DLD1 (cell line): ENCODE results near the gene FSCB.
"Not testable (repeated sequence)": the region's sequence is repeated elsewhere in the genome, so short reads cannot be mapped to it uniquely, and the experiment has no call there.

Experiments
- in situ Hi-C: cut with HindIII; loops from 2 replicates; pipeline ENCODE4 v1.10.0; 2017; ENCODE audit warnings: low sequenced_read_pairs

The FSCB gene

GRCh38 chr14:44507183-44507582, at the start of gene FSCB:
Gene FSCB, minus strand, starts transcription at chr14:44507283. Its CDS starts 296 bp downstream, at chr14:44506987.
- in situ Hi-C loops = no loop called here

DNA sequence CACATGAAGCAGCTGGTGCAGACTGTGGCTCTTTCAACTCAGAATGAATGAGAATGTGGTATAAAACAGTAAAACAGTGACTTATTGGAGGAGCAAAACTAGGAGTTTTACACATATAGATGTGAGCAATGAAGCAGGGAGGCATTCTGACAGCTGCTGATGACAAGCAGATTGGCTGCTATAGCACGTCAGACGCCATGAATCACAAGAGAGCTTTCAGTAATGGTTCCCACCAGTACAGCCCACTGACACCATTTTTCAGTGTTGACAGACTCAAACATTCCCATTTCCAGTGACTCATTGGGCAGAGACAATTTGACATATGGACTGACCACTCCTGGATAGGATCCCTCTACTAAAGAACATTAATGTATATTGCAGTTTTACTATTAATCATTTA, 24.6 kb upstream of the FSCB start:
- in situ Hi-C loops = no loop called here

DNA sequence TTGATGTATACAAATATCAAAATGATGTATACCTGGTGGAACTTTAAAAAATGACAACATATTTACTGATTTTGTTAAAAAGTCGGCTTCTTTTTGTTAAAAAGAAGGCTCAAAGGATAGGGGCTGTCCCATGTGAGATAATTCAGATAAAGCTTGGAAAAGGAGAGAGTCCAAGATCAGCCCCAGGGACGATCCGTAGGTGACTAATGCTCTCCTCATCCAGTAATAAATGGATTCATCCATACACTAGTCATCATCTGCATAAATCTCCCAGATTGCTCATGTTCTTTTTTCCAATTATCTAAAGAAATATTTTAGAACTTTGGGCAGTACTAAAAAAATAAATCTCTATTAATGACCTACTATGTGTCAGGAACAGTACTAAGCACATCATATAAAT, 23.4 kb upstream of the FSCB start:
- in situ Hi-C loops = no loop called here

- in situ Hi-C loops = no loop called here
These were observed 21.9 kb upstream of the FSCB start for GRCh38 chr14:44529026-44529425.

DNA sequence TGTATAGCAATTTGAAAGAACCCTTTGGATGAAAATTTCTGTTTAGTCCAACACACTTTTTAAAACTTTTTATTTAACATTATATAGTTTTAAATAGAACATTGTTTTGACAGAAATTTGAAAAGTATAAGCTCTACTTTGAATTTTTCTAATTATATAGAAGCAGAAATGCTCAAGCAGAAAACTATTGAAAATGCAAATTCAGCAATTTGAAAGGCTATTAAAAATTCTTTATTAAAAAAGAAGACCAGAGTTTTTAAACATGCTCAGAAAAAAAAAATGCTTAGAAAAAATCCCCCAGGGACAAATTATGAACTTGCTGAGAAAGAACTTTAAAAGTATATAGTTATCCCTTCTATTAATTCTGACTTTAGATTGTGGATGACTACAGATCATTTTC, 21.1 kb upstream of the FSCB start:
- in situ Hi-C loops = no loop called here

DNA sequence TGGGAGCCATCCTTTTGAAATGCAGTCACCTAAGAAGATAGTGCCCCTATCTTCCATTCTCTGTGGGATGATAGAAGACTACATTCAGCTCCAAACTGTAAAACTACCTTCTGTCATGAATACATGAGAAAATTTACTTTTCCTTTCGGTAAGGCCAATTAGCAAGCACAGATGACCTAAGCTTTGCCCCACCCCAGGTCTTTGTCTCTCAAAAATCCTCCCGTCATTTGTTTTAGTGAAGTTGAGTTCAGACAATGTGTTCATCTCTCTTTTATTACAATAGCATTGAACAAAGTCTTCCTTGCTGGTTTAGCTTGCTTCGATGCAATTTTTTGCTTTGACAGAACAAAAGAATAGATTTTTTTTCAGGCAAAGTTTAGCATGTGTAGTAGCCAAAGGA, 18.2 kb upstream of the FSCB start:
- in situ Hi-C loops = no loop called here

DNA sequence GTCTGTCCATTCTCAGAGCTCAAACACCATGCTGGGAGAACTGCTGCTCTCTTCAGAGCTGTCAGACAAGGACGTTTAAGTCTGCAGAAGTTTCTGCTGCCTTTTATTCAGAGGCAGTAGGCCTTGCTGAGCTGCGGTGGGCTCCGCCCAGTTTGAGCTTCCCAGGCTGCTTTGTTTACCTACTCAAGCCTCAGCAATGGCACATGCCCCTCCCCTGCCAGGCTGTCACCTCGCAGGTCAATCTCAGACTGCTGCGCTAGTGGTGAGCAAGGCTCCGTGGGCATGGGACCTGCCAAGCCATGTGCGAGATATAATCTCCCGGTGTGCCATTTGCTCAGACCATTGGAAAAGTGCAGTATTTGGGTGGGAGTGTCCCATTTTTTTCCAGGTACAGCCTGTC, 8.6 kb upstream of the FSCB start:
- in situ Hi-C loops = not testable (repeated sequence)

DNA sequence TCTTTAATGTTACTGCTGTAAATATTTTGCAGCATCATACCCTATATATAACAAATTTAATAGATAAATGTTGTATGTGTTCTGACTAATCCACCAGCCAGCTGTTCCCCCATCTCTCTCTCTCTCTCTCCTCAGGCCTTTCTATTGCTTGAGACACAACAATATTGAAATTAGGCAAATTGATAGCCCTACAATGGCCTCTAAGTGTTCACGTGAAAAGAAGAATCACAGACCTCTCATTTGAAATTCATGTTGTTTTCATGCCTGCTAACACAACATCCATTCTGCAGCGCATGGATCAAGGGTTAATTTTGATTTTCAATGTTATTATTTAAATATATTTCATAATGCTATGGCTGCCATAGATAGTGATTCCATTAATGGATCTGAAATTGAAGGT, 1.8 kb upstream of the FSCB start:
- in situ Hi-C loops = no loop called here

- in situ Hi-C loops = no loop called here
These were observed 1.5 kb downstream of the FSCB start for GRCh38 chr14:44505588-44505987.

DNA sequence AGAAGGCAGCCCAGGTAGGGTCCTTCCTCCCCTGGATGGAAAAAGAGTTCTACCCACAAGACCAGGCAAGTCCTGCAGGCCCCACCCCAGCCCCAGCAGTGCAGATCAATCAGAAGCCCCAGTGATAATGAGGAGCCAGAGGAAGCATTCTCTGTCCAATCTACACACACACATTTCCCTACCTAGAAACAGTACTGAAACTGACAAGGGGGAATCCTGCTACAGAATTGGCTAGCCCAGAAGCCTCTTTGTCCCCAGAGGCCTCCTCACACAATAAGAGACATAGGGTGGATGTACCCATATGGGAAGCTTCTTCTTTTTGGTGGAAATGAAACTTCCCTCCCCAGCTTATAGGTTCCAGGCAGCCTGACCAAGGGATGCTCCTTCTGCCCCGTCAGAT, 9.9 kb downstream of the FSCB start:
- in situ Hi-C loops = no loop called here

DNA sequence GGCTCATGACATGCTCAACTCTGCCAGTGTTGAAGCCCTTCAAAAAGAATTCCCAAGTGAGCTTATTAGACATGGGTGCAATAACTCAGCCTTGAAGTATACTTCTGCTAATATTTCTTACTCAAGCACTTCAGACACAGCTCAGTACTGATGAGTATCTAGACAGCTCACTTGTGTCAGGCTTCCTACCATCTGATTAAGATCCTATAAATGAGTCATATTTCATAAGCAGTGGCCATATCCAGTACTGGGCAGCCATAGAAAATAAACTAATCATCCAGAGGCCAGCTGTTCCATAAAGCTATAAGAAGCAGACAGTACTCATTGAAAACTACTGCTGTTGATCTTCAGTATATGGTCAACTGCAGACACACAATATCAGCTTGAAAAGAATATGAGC, 12.9 kb downstream of the FSCB start:
- in situ Hi-C loops = no loop called here

GRCh38 chr14:44490966-44491365, 16.1 kb downstream of the FSCB start:
- in situ Hi-C loops = no loop called here

GRCh38 chr14:44477953-44478352, 29.1 kb downstream of the FSCB start:
- in situ Hi-C loops = no loop called here

DNA sequence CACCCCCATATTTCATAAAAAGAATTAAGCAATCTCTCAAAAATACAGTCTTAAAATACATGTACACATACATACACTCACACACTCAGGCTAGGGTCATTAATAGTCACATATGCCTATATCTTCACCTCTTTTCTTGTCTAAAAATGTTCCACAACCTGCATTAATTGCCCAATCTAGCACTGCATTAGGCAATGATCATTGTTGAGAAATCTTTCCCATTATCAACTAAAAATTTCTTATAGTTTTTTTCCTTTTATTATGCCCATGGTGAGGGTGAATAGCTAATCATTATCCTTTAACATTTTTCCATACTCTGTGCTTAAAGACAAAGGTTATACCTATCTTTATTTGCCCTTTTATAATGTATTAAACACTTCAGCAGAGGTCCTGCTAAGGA, 38.3 kb downstream of the FSCB start:
- in situ Hi-C loops = no loop called here

GRCh38 chr14:44463356-44464004, 43.6 kb downstream of the FSCB start:
- in situ Hi-C loops = no loop called here

GRCh38 chr14:44462381-44462780, 44.7 kb downstream of the FSCB start:
- in situ Hi-C loops = no loop called here

DNA sequence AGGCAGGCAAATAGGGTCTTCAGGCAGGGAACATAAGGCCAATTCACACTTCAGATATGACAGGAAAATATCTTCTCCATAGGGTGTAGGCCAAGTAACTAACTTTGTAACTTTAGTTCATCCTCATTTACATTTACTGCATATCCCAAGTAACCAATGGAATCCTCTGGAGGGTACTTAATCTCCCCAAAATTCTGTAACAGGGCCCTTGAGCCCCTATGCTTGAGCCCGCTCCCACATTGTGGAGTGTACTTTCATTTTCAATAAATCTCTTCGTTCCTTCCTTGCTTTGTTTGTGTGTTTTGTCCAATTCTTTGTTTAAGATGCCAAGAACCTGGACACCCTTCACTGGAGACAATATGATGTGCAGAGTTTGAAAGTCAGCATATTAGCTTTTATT, 45.3 kb downstream of the FSCB start:
- in situ Hi-C loops = no loop called here
